Measurements from ENCODE around the gene TMEM253.

Gene TMEM253

GRCh38 chr14:21090940-21091663 lies 9.8 kb upstream of the TMEM253 start:
- DNase-seq: no peak

GRCh38 chr14:21091821-21092272 lies 9.0 kb upstream of the TMEM253 start:
- no peak for DNase-seq

GRCh38 chr14:21092273-21093011 lies 8.4 kb upstream of the TMEM253 start:
- peak; percentile 93 to 94 for DNase-seq

GRCh38 chr14:21093018-21093417 lies 7.8 kb upstream of the TMEM253 start:
- DNase-seq: no peak

GRCh38 chr14:21093769-21094681 lies 6.8 kb upstream of the TMEM253 start:
- DNase-seq: no peak

GRCh38 chr14:21095430-21096205 lies 5.2 kb upstream of the TMEM253 start:
- no peak for DNase-seq

GRCh38 chr14:21096438-21096837 lies 4.4 kb upstream of the TMEM253 start:
- no peak for DNase-seq

GRCh38 chr14:21096978-21097635 lies 3.8 kb upstream of the TMEM253 start:
- DNase-seq: no peak

GRCh38 chr14:21097636-21098075 lies 3.2 kb upstream of the TMEM253 start:
- no peak for DNase-seq

- DNase-seq: peak; percentile 30 to 53
These were observed 2.6 kb upstream of the TMEM253 start, which contains the start of gene ZNF219 for GRCh38 chr14:21098076-21098891. Gene ZNF219, minus strand, starts transcription at chr14:21098655. Its CDS starts 5,064 bp downstream, at chr14:21093591.

- no peak for DNase-seq
These were observed 1.8 kb upstream of the TMEM253 start for GRCh38 chr14:21098892-21099595.

GRCh38 chr14:21099596-21099985 lies 1.3 kb upstream of the TMEM253 start:
- DNase-seq: no peak

GRCh38 chr14:21101802-21102413 lies 1.0 kb downstream of the TMEM253 start:
- no peak for DNase-seq

- DNase-seq: no peak
These were observed 1.9 kb downstream of the TMEM253 start for GRCh38 chr14:21102521-21103410.

GRCh38 chr14:21103411-21103709 lies 2.5 kb downstream of the TMEM253 start:
- no peak for DNase-seq

GRCh38 chr14:21103710-21104447 lies 3.0 kb downstream of the TMEM253 start:
- DNase-seq: peak; percentile 94 to 96

- peak; percentile 68 to 73 for DNase-seq
These were observed 3.7 kb downstream of the TMEM253 start for GRCh38 chr14:21104448-21105060.
